SK-N-SH treated with all-trans-retinoic acid at 6 μM for 48 hours (cell line): ENCODE measurements around the gene USP46.

ENCODE experiments used
- ATAC-seq: fragments of 200-7000 bp; cut with Tn5 transposase; 3 replicates; pipeline ENCODE4 v1.9.1; 2020; ENCODE audit warnings: mild to moderate bottlenecking, moderate library complexity
- ARNTL ChIP-seq: fragments of 450-650 bp; formaldehyde crosslinking; IDR thresholded peaks from 2 replicates; pipeline ENCODE4 v1.5.0; 2020; ENCODE audit warnings: low read depth, mild to moderate bottlenecking, moderate library complexity, borderline replicate concordance
- BACH2 ChIP-seq: fragments of 250-450 bp; sonication (Bioruptor Pico); IDR thresholded peaks from 2 replicates; pipeline ENCODE4 v1.9.0; 2021; ENCODE audit warnings: mild to moderate bottlenecking, borderline replicate concordance
- CSDC2 ChIP-seq: fragments of 250-450 bp; sonication (Bioruptor Pico); IDR thresholded peaks from 2 replicates; pipeline ENCODE4 v1.5.0; 2020; ENCODE audit warnings: mild to moderate bottlenecking, moderate library complexity
- ESRRG ChIP-seq: fragments of 250-450 bp; sonication (Bioruptor Pico); IDR thresholded peaks from 2 replicates; pipeline ENCODE4 v1.6.1; 2021; ENCODE audit warnings: mild to moderate bottlenecking
- GLIS3 ChIP-seq: fragments of 250-450 bp; sonication (Bioruptor Pico); IDR thresholded peaks from 2 replicates; pipeline ENCODE4 v1.5.0; 2020; ENCODE audit warnings: mild to moderate bottlenecking, moderate library complexity
- ISL1 ChIP-seq: fragments of 250-450 bp; sonication (Bioruptor Pico); IDR thresholded peaks from 2 replicates; pipeline ENCODE4 v2.1.2; 2022; ENCODE audit warnings: mild to moderate bottlenecking, moderate library complexity
- OSR1 ChIP-seq: fragments of 250-450 bp; sonication (Bioruptor Pico); IDR thresholded peaks from 2 replicates; pipeline ENCODE4 v1.8.0; 2022; ENCODE audit warnings: moderate library complexity, mild to moderate bottlenecking, inconsistent platforms
- PPARA ChIP-seq: fragments of 250-450 bp; sonication (Bioruptor Pico); IDR thresholded peaks from 2 replicates; pipeline ENCODE4 v1.5.0; 2020; ENCODE audit warnings: mild to moderate bottlenecking, borderline replicate concordance
- SNAI2 ChIP-seq: fragments of 250-450 bp; sonication (Bioruptor Pico); IDR thresholded peaks from 2 replicates; pipeline ENCODE4 v1.5.0; 2020; ENCODE audit warnings: mild to moderate bottlenecking, moderate library complexity
- TOX ChIP-seq: fragments of 250-450 bp; sonication (Bioruptor Pico); IDR thresholded peaks from 2 replicates; pipeline ENCODE4 v1.8.0; 2021; ENCODE audit warnings: mild to moderate bottlenecking, moderate library complexity, borderline replicate concordance
- TSHZ2 ChIP-seq: fragments of 250-450 bp; sonication (Bioruptor Pico); IDR thresholded peaks from 2 replicates; pipeline ENCODE4 v1.5.0; 2020; ENCODE audit warnings: mild to moderate bottlenecking, moderate library complexity
- ZC3H10 ChIP-seq: fragments of 250-450 bp; sonication (Bioruptor Pico); IDR thresholded peaks from 2 replicates; pipeline ENCODE4 v1.5.1; 2021; ENCODE audit warnings: mild to moderate bottlenecking, moderate library complexity
- ZFP3 ChIP-seq: fragments of 250-450 bp; sonication (Bioruptor Pico); IDR thresholded peaks from 2 replicates; pipeline ENCODE4 v1.5.0; 2020; ENCODE audit warnings: mild to moderate bottlenecking, moderate library complexity
- ZFP30 ChIP-seq: fragments of 450-650 bp; formaldehyde crosslinking; IDR thresholded peaks from 2 replicates; pipeline ENCODE4 v1.5.0; 2022; ENCODE audit warnings: mild to moderate bottlenecking, moderate library complexity
- ZNF565 ChIP-seq: fragments of 450-650 bp; formaldehyde crosslinking; conservative IDR thresholded peaks from 2 replicates; pipeline ENCODE4 v1.5.0; 2020; ENCODE audit warnings: low read depth, mild to moderate bottlenecking, moderate library complexity
- ZNF70 ChIP-seq: fragments of 450-650 bp; formaldehyde crosslinking; IDR thresholded peaks from 2 replicates; pipeline ENCODE4 v1.5.0; 2020; ENCODE audit warnings: mild to moderate bottlenecking, moderate library complexity
- ZNF8 ChIP-seq: fragments of 450-650 bp; formaldehyde crosslinking; IDR thresholded peaks from 2 replicates; pipeline ENCODE4 v1.5.0; 2020; ENCODE audit warnings: mild to moderate bottlenecking, moderate library complexity
- TF ChIP-seq, protein P1 (sequence below): fragments of 250-450 bp; sonication (Bioruptor Pico); IDR thresholded peaks from 2 replicates; pipeline ENCODE4 v1.8.0; 2021; ENCODE audit warnings: low read depth, mild to moderate bottlenecking, moderate library complexity, borderline replicate concordance
- TF ChIP-seq, protein P2 (sequence below): fragments of 250-450 bp; sonication (Bioruptor Pico); IDR thresholded peaks from 2 replicates; pipeline ENCODE4 v1.5.1; 2021; ENCODE audit warnings: mild to moderate bottlenecking, moderate library complexity

The USP46 gene

DNA sequence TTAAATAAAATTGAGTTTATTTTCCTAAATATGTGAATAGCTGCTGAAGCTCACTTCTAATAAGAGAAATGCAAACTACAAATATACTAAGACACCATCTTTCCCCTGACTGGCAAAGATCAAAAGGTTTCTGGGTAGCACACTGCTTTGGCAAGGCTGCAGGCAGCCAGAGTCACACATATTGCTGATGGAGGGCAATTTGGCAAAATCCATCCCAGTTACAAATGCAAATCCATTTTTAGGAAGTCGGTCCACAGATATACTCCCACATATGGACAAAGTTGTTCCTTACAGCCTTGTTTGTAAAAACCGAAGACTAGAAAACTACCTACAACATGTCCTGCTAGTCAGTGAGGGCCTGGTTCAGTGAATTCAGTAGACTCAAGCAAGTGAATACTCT, 12.4 kb downstream of the USP46 start:
- no peak for ATAC-seq
- TF ChIP-seq TOX (CRISPR knock-in tag) (no peak), ZFP3 (no peak), ARNTL (CRISPR knock-in tag) (no peak), CSDC2 (CRISPR knock-in tag) (no peak), ZFP30 (CRISPR knock-in tag) (no peak), ISL1 (CRISPR knock-in tag) (no peak), GLIS3 (CRISPR knock-in tag) (no peak), ZC3H10 (no peak), TSHZ2 (CRISPR knock-in tag) (no peak)
- TF ChIP-seq, protein P1, sequence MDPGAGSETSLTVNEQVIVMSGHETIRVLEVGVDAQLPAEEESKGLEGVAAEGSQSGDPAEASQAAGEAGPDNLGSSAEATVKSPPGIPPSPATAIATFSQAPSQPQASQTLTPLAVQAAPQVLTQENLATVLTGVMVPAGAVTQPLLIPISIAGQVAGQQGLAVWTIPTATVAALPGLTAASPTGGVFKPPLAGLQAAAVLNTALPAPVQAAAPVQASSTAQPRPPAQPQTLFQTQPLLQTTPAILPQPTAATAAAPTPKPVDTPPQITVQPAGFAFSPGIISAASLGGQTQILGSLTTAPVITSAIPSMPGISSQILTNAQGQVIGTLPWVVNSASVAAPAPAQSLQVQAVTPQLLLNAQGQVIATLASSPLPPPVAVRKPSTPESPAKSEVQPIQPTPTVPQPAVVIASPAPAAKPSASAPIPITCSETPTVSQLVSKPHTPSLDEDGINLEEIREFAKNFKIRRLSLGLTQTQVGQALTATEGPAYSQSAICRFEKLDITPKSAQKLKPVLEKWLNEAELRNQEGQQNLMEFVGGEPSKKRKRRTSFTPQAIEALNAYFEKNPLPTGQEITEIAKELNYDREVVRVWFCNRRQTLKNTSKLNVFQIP (CRISPR knock-in tag), result no peak

GRCh38 chr4:52646096-52646495, 13.0 kb downstream of the USP46 start:
- ATAC-seq, result no peak
- no peak for TF ChIP-seq ZNF8
- no peak for TF ChIP-seq ZFP3
- TF ChIP-seq ISL1 (CRISPR knock-in tag), result no peak
- no peak for TF ChIP-seq TSHZ2 (CRISPR knock-in tag)
- no peak for TF ChIP-seq GLIS3 (CRISPR knock-in tag)
- TF ChIP-seq PPARA (CRISPR knock-in tag), result no peak
- no peak for TF ChIP-seq OSR1 (CRISPR knock-in tag)
- no peak for TF ChIP-seq ESRRG (CRISPR knock-in tag)
- TF ChIP-seq ARNTL (CRISPR knock-in tag), result no peak
- no peak for TF ChIP-seq ZNF565 (CRISPR knock-in tag)
- no peak for TF ChIP-seq ZNF70

- no peak for TF ChIP-seq BACH2 (CRISPR knock-in tag)
- no peak for TF ChIP-seq ESRRG (CRISPR knock-in tag)
- no peak for TF ChIP-seq SNAI2
- TF ChIP-seq, protein P2, sequence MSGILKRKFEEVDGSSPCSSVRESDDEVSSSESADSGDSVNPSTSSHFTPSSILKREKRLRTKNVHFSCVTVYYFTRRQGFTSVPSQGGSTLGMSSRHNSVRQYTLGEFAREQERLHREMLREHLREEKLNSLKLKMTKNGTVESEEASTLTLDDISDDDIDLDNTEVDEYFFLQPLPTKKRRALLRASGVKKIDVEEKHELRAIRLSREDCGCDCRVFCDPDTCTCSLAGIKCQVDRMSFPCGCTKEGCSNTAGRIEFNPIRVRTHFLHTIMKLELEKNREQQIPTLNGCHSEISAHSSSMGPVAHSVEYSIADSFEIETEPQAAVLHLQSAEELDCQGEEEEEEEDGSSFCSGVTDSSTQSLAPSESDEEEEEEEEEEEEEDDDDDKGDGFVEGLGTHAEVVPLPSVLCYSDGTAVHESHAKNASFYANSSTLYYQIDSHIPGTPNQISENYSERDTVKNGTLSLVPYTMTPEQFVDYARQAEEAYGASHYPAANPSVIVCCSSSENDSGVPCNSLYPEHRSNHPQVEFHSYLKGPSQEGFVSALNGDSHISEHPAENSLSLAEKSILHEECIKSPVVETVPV, result no peak
- TF ChIP-seq ISL1 (CRISPR knock-in tag), result no peak
- TF ChIP-seq TSHZ2 (CRISPR knock-in tag), result no peak
- ATAC-seq, result no peak
Observed at GRCh38 chr4:52645300-52645699, 13.8 kb downstream of the USP46 start.
